ENCODE data around the gene PTPN13.

The PTPN13 gene

GRCh38 chr4:86613734-86614133 lies 19.6 kb downstream of the PTPN13 start:
- no peak overlapping the region for H3K4me3 ChIP-seq (ENCODE audit: low read depth, low read length)
- no peak for TF ChIP-seq MYC (IDR thresholded peaks at IDR 0.05; ENCODE audit: low read depth, low read length)
- no peak for TF ChIP-seq POLR2A (IDR thresholded peaks at IDR 0.05; ENCODE audit: extremely low read depth, insufficient read length)
- TF ChIP-seq, protein P1, sequence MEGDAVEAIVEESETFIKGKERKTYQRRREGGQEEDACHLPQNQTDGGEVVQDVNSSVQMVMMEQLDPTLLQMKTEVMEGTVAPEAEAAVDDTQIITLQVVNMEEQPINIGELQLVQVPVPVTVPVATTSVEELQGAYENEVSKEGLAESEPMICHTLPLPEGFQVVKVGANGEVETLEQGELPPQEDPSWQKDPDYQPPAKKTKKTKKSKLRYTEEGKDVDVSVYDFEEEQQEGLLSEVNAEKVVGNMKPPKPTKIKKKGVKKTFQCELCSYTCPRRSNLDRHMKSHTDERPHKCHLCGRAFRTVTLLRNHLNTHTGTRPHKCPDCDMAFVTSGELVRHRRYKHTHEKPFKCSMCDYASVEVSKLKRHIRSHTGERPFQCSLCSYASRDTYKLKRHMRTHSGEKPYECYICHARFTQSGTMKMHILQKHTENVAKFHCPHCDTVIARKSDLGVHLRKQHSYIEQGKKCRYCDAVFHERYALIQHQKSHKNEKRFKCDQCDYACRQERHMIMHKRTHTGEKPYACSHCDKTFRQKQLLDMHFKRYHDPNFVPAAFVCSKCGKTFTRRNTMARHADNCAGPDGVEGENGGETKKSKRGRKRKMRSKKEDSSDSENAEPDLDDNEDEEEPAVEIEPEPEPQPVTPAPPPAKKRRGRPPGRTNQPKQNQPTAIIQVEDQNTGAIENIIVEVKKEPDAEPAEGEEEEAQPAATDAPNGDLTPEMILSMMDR (IDR thresholded peaks at IDR 0.05; ENCODE audit: low read depth, low read length) = no peak
- TF ChIP-seq MAX (IDR thresholded peaks at IDR 0.05; ENCODE audit: low read depth, low read length) = no peak
- DNase-seq (ENCODE audit: low read depth) = no peak

GRCh38 chr4:86614865-86615264 lies 20.8 kb downstream of the PTPN13 start:
- TF ChIP-seq, protein P1 (IDR thresholded peaks at IDR 0.05; ENCODE audit: low read depth, low read length) = no peak
- no peak for TF ChIP-seq MYC (IDR thresholded peaks at IDR 0.05; ENCODE audit: low read depth, low read length)
- no peak for TF ChIP-seq MAX (IDR thresholded peaks at IDR 0.05; ENCODE audit: low read depth, low read length)
- TF ChIP-seq POLR2A (IDR thresholded peaks at IDR 0.05; ENCODE audit: extremely low read depth, insufficient read length) = no peak
- H3K4me3 ChIP-seq (ENCODE audit: low read depth, low read length) = no peak overlapping the region
- no peak for DNase-seq (ENCODE audit: low read depth)

DNA sequence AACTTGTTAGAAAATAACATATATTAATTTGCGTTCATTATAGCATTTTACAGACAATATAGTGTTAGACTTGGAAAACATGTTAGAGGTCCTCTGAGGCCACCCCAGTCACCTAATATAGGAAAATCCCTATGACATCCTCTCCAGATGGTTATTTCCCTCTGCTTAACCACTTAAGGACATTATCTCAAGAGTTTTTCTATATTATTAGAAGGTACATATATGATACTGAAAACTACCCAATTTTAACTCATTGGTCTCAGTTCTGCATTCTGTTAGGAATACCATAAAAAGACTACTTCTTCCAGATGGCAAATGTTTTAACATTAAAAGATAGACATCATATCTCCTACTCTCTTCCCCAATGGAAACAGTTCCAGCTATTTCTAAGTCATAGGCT lies 21.4 kb downstream of the PTPN13 start:
- DNase-seq (ENCODE audit: low read depth) = no peak
- H3K4me3 ChIP-seq (ENCODE audit: low read depth, low read length) = no peak overlapping the region

GRCh38 chr4:86619656-86620055 lies 25.5 kb downstream of the PTPN13 start:
- TF ChIP-seq, protein P1 (IDR thresholded peaks at IDR 0.05; ENCODE audit: low read depth, low read length) = no peak
- TF ChIP-seq MYC (IDR thresholded peaks at IDR 0.05; ENCODE audit: low read depth, low read length) = no peak
- no peak for TF ChIP-seq MAX (IDR thresholded peaks at IDR 0.05; ENCODE audit: low read depth, low read length)
- no peak for TF ChIP-seq POLR2A (IDR thresholded peaks at IDR 0.05; ENCODE audit: extremely low read depth, insufficient read length)
- H3K4me3 ChIP-seq (ENCODE audit: low read depth, low read length) = no peak overlapping the region
- no peak for DNase-seq (ENCODE audit: low read depth)

More for the DNA sequence above, 21.4 kb downstream of the PTPN13 start:
- TF ChIP-seq POLR2A (IDR thresholded peaks at IDR 0.05; ENCODE audit: extremely low read depth, insufficient read length) = no peak
- no peak for TF ChIP-seq MAX (IDR thresholded peaks at IDR 0.05; ENCODE audit: low read depth, low read length)
- TF ChIP-seq, protein P1 (IDR thresholded peaks at IDR 0.05; ENCODE audit: low read depth, low read length) = no peak
- TF ChIP-seq MYC (IDR thresholded peaks at IDR 0.05; ENCODE audit: low read depth, low read length) = no peak

DNA sequence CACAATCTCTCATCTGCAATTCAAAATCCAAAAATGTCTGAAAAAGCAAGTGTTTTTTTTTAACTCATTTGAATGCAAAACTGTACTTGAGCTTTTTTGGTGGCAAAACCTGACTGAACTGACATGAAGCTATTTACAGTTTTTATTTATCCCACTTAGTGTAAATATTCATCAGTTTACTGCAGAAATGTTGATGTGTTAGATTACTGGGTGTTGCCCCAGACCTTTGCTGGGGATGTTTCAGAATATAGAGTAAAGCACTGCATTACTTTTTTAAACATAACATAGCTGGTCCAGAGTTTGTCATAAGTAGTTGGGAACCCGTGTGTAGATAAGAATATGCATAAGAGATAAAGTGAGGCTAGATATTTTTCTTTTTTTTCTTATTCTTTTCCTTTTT lies 27.3 kb downstream of the PTPN13 start:
- no peak overlapping the region for H3K4me3 ChIP-seq (ENCODE audit: low read depth, low read length)
- TF ChIP-seq POLR2A (IDR thresholded peaks at IDR 0.05; ENCODE audit: extremely low read depth, insufficient read length) = no peak
- TF ChIP-seq, protein P1 (IDR thresholded peaks at IDR 0.05; ENCODE audit: low read depth, low read length) = no peak
- no peak for TF ChIP-seq MAX (IDR thresholded peaks at IDR 0.05; ENCODE audit: low read depth, low read length)
- no peak for TF ChIP-seq MYC (IDR thresholded peaks at IDR 0.05; ENCODE audit: low read depth, low read length)
- no peak for DNase-seq (ENCODE audit: low read depth)

- no peak overlapping the region for H3K4me3 ChIP-seq (ENCODE audit: low read depth, low read length)
- no peak for DNase-seq (ENCODE audit: low read depth)
- TF ChIP-seq MAX (IDR thresholded peaks at IDR 0.05; ENCODE audit: low read depth, low read length) (no peak), MYC (IDR thresholded peaks at IDR 0.05; ENCODE audit: low read depth, low read length) (no peak), POLR2A (IDR thresholded peaks at IDR 0.05; ENCODE audit: extremely low read depth, insufficient read length) (no peak)
- TF ChIP-seq, protein P1 (IDR thresholded peaks at IDR 0.05; ENCODE audit: low read depth, low read length) = no peak
Measured at GRCh38 chr4:86626066-86626465, 32.0 kb downstream of the PTPN13 start.

Measured in NB4 (cell line).